Pericardium fibroblast (primary cell): ENCODE results near the gene TMEM258. TPM values are rescaled to one million over a fixed set of nuclear protein-coding genes. Genes with fewer than 3 reads are reported as not detected.

ENCODE experiments used
- total RNA-seq: library from RNA; depleted of rRNA; stranded (reverse); fragments of >200 nt; gene quantifications from 2 replicates; pipeline ENCODE4 v1.2.3, GENCODE V29; 2015

TMEM258 gene
- 66.1 and 82.9 TPM in 2 replicates for total RNA-seq

DNA sequence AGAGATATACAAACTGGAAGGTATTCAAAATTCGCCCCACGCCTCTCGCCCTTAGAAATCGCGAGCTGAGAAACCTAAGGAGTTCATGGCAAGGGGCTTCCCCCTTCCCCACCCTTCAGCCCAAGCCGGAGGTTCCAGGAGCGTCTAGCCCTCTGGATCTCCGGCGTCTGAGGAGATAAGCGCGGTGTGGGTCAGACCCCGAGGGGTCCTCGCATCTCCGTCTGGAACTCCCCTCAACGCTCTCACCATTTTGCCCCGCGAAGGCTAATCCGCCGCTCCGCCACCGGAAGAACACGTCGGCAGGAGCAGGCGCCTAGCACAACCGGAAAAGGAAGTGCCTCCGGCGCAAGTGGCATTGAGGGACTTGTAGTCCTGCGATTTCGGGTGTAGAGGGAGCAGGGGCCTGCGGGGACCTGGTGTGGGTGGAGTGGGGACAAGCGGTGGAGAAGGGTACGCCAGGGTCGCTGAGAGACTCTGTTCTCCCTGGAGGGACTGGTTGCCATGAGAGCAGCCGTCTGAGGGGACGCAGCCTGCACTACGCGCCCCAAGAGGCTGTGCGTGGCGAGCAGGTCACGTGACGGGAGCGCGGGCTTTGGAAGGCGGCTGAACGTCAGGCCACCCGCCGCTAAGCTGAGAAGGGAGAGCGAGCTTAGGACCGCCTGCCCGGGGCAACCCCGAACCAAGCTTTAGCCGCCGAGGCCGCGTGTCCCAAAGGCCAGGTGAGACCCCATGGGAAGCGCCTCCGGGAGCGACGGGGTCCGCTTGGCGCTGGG, at the start of gene TMEM258, which contains the start of gene FEN1:
TSS of gene TMEM258 (minus strand) at position 290 of the 773 bp plus-strand sequence. CDS start at position 249, 41 bp downstream.
TSS of gene FEN1 (plus strand) at position 602 of the 773 bp plus-strand sequence. CDS start 2,451 bp downstream, outside the sequence.

DNA sequence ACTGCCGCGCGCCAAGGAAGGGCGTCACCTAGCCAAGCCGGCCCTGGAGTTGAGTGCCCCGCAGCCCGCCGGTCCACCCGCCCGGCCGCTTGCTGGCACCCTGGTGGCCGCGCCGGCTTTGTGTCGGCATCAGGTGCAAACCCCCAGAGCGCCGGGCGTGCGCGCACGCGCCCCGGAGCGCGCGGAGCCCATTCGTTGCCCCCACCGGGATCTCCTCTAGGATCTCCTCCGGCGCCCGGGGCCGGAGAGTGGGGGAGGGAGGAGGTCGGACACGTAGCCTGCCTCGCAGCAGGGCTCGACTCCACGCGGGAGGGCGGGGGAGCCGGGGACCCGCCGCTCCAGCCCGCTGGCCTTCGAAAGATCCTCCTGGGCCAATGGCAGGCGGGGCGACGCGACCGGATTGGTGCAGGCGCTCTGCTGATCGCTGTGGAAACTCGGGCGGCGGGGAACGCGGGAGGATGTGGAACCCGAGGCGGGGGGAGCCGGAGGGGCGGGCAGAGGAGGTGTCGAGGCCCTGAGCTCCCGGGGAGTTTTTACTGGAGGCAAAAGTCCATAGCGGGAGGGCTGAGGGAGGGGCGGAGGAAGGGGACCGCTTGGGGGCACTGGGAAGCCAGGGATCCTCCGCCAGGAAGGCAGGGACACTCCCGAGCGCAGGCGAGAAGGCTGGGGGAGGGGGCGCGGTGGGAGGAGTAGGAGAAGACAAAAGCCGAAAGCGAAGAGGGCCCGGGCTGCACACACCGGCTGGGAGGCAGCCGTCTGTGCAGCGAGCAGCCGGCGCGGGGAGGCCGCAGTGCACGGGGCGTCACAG, 35.4 kb upstream of the TMEM258 start, which contains the start of gene FADS2:
TSS of gene FADS2 (plus strand) at position 730 of the 808 bp plus-strand sequence. CDS start 91 bp downstream, outside the sequence.

DNA sequence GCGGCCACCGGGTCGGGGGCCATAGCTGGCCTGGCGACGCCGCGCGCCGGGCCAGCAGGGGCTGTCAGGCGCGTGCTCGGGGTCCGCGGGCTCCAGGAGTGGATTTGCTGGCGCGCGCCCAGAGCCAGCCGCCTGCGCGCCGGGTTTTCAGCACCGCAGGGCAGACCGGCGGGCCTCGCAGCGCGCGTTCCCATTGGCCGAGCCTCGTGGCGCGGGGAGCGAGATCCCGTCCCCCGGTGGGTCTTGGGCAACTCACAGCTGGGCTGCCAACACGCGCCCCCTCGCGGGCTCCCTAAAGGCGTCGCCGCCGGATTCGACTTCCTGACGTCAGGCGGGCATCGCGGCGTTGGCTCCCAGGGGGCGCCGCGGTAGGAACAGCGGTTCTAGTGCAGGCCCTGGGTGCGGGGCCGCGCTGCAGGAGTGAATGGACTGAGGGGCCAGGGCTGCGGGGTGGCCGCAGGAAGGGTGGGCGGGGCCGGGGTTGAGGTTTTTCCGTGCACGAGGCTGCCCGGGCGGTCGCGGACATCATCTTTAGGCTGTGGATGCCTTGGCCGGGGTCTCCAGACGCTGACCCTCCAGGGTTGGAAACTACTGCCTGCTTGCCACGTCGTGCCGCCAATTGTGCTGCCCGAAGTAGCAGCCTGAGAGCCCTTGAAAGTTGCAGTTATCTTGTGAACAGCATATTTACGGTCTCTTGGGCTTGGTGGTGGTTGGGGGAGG, 24.5 kb upstream of the TMEM258 start, which contains the start of gene FADS1:
TSS of gene FADS1 (minus strand) at position 268 of the 720 bp plus-strand sequence. CDS start at position 194, 74 bp downstream.

DNA sequence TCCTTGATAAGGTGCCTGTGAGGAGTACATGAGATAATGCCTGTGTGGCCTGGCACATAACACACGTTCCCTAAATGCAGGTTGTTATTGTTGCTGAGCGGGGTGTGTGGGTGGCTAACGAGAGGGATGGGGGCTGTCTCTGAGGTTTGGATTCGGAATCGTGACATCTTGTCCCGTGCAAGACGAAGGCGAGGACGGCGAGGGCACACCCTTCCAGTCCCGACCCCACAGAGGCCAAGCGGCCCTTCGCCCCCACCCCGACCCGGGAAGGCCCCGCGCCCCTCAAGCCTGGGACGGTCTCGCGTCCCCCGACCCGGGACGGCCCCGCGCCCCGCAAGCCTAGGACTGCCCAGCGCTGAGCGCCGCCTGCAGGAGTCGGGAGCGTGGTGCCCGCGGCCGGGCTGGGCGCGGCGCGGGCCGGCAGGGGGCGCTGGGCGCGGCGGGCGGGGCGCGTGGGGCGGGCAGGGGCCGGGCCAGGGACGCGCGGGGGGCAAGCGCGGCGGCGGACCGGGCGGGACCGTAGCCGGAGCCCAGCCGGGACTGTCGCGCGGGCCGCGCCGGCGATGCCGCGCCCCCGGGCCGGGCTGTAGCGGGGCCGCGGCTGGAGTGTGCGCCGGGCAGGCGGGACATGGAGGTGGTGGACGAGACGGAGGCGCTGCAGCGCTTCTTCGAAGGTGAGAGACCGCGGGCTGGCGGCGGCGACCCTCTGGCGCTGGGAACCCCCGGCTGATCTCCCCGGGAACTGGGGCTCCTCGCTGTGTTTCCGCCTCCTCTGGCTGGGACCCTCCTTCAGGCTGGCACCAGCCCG, 40.1 kb downstream of the TMEM258 start, which contains the start of gene MYRF:
TSS of gene MYRF (plus strand) at position 520 of the 808 bp plus-strand sequence. CDS start at position 629, 109 bp downstream.

Other genes with a start within 250 kb of the TMEM258 start
- 0.47 and 2.6 TPM in 2 replicates for gene SYT7, start 211.5 kb downstream of the TMEM258 start, total RNA-seq
- 1.9 and 2.0 TPM in 2 replicates for gene DAGLA, start 112.2 kb downstream of the TMEM258 start, total RNA-seq
- 3.8 and 25.6 TPM in 2 replicates for gene MYRF, start 40.0 kb downstream of the TMEM258 start, total RNA-seq
- 7.5 and 8.2 TPM in 2 replicates for gene FEN1, start 312 bp upstream of the TMEM258 start, total RNA-seq
- 128 and 148 TPM in 2 replicates for gene FADS1, start 24.4 kb upstream of the TMEM258 start, total RNA-seq
- 359 and 649 TPM in 2 replicates for gene FADS2, start 35.7 kb upstream of the TMEM258 start, total RNA-seq
- gene FADS3, start 98.9 kb upstream of the TMEM258 start, total RNA-seq: 127 and 137 TPM in 2 replicates
- 28.1 and 28.5 TPM in 2 replicates for gene RAB3IL1, start 125.0 kb upstream of the TMEM258 start, total RNA-seq
- 1.5 and 3.7 TPM in 2 replicates for gene BEST1, start 157.8 kb upstream of the TMEM258 start, total RNA-seq
- gene FTH1, start 175.0 kb upstream of the TMEM258 start, total RNA-seq: 1,171 and 2,524 TPM in 2 replicates